Peyer's patch (tissue), 4 donors: Measurements from ENCODE around the gene ATG13. TPM values are rescaled to one million over a fixed set of nuclear protein-coding genes. Genes with fewer than 3 reads are reported as not detected.

Experiments
- DNase-seq, 3 donors: peaks; one replicate each; pipeline ENCODE4 v3.0.0-alpha.2; 2017 to 2019
- H3K27ac ChIP-seq, 4 donors: fragments of 200-600 bp; sonication (generic); one replicate each; pipeline ENCODE4 v1.5.1; 2016 to 2019
- H3K27me3 ChIP-seq, 2 donors: fragments of 200-600 bp; sonication (generic); one replicate each; pipeline ENCODE4 v1.5.1; 2019
- H3K36me3 ChIP-seq, 3 donors: fragments of 200-600 bp; sonication (generic); one replicate each; pipeline ENCODE4 v1.5.1; 2016 to 2019
- H3K4me1 ChIP-seq, 4 donors: fragments of 200-600 bp; sonication (generic); one replicate each; pipeline ENCODE4 v1.5.1; 2016 to 2019
- H3K4me3 ChIP-seq, 4 donors: fragments of 200-600 bp; sonication (generic); 1 replicate in 3 of 4; 2 replicates in 1 of 4; pipeline ENCODE4 v1.5.1; 2016 to 2019; ENCODE audit warnings: mild to moderate bottlenecking in 1 of 4
- H3K9me3 ChIP-seq, 4 donors: fragments of 200-600 bp; sonication (generic); one replicate each; pipeline ENCODE4 v1.5.1; 2016 to 2019; ENCODE audit warnings: mild to moderate bottlenecking in 1 of 4
- CTCF ChIP-seq, 6 experiments: fragments of 450-650 bp in 4 of 6; fragments of 200-600 bp in 2 of 6; sonication (generic) in 1 of 6; IDR thresholded peaks; one replicate each; pipeline ENCODE4 v1.5.1; 2017 to 2019; ENCODE audit warnings: antibody characterized with exemption in 6 of 6, mild to moderate bottlenecking in 3 of 6, moderate library complexity in 1 of 6
- POLR2A ChIP-seq, 2 donors: fragments of 450-650 bp; IDR thresholded peaks; one replicate each; pipeline ENCODE4 v1.5.1; 2017; ENCODE audit warnings: antibody characterized with exemption in 2 of 2, mild to moderate bottlenecking in 2 of 2, moderate library complexity in 2 of 2
- total RNA-seq, 4 donors: library from RNA; depleted of rRNA; stranded (reverse); fragments of >200 nt; gene quantifications; one replicate each; pipeline ENCODE4 v1.1.0, GENCODE V29; 2016

ATG13 gene
- total RNA-seq, 4 donors from 2014 or later = 86.5 to 119 (median 106) TPM

DNA sequence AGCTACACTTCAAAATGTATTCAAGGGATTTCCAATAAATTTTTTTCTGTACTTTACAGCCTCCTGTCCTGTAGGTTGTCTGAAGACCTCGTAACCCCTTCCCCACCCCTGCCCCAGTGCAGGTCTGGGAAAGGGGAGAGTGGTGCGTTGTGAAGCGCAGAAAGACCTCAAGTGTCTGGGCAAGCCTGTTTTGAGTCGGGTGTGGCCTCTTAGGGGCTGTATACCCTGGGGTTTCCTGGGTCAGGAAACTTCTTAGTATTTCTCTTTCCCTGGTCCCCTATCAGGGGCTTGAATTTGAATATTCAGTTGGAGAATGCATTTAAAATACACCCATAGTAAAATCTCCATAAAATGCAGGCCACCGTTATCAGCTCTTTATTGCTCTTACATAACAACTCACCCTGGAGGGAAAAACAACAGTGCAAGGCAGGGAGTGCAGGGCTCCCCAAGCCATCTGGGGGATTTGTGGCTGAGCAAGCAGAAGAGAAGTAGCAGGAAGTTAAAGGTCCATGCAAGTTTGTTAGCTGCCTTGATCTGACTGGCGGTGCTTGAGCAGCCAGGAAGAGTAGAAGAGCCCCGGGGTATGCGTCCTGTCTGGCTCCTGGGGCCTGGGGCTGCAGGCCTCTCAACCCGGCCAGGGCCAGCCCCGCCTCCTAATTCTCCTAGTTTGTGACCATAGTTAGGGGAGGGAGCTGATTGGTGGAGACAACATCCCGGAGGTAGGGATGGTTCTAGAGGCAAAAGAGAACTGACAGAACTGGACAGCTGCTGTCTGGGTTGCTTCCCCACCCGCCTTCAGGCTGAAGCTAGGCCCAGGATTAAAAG lies 57.3 kb downstream of the ATG13 start:
- TF ChIP-seq CTCF (IDR thresholded peaks at IDR 0.05) (no peak), POLR2A (IDR thresholded peaks at IDR 0.05) (no peak)
- peaks cover 9 to 19% (median 17%) of the 10 kb centered on the region in 4 donors for H3K4me1 ChIP-seq
- peak in 1 of 3 donors; percentile 20 for DNase-seq

DNA sequence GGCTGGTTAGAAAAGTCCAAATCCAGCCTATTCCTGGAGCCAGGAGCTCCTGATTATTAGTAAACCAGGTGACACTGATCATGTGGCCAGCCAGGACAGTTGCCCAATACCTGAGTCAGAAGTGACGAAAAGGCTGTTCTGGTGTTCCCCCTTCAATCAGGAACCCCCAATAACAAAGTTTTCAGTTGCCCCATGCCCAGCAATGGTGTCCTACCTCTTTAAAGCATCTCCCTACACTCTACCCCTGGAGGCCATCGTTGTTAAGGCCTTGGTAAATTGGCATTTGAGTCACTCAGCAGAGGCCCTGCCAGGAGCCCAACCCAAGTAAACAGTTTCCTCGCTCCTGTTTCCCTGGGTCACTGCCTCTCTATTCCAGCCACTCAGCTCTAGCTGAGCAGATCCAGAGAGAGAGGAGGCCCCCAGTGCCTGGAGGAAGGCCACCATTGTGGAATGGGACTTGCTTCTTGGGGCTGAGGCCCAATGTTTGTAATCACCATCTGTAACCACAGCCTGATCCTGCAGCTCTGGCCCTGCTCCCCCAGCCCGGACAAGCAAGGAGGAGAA lies 58.0 kb downstream of the ATG13 start:
- H3K27me3 ChIP-seq = no peaks in the 10 kb centered on the region
- TF ChIP-seq CTCF (IDR thresholded peaks at IDR 0.05) (peak in 3 of 6 experiments; percentile 26 to 32 (median 28)), POLR2A (IDR thresholded peaks at IDR 0.05) (no peak)
- no peak overlapping the region for H3K4me3 ChIP-seq
- no peaks in the 10 kb centered on the region for H3K9me3 ChIP-seq
- peaks cover 9 to 19% (median 17%) of the 10 kb centered on the region in 4 donors for H3K4me1 ChIP-seq
- H3K27ac ChIP-seq = peak overlapping the region; percentile 13 to 72 (median 63)
- peak in 1 of 3 donors; percentile 70 for DNase-seq
- peaks cover 0 to 75% (median 0%) of the 10 kb centered on the region in 3 donors for H3K36me3 ChIP-seq

More for the DNA sequence above, 57.3 kb downstream of the ATG13 start:
- H3K9me3 ChIP-seq = no peaks in the 10 kb centered on the region
- H3K4me3 ChIP-seq = no peak overlapping the region
- H3K27me3 ChIP-seq = no peaks in the 10 kb centered on the region
- peak overlapping the region; percentile 13 to 72 (median 63) for H3K27ac ChIP-seq
- peaks cover 0 to 75% (median 0%) of the 10 kb centered on the region in 3 donors for H3K36me3 ChIP-seq

- DNase-seq = no peak
- Histone ChIP-seq H3K4me3 (no peak overlapping the region), H3K27me3 (no peaks in the 10 kb centered on the region), H3K27ac (peak overlapping the region; percentile 13 to 72 (median 63)), H3K9me3 (no peaks in the 10 kb centered on the region), H3K36me3 (peaks cover 0 to 75% (median 0%) of the 10 kb centered on the region in 3 donors), H3K4me1 (peaks cover 9 to 19% (median 17%) of the 10 kb centered on the region in 4 donors)
- no peak for TF ChIP-seq CTCF (IDR thresholded peaks at IDR 0.05)
Observed at GRCh38 chr11:46675949-46676348, 58.6 kb downstream of the ATG13 start.

DNA sequence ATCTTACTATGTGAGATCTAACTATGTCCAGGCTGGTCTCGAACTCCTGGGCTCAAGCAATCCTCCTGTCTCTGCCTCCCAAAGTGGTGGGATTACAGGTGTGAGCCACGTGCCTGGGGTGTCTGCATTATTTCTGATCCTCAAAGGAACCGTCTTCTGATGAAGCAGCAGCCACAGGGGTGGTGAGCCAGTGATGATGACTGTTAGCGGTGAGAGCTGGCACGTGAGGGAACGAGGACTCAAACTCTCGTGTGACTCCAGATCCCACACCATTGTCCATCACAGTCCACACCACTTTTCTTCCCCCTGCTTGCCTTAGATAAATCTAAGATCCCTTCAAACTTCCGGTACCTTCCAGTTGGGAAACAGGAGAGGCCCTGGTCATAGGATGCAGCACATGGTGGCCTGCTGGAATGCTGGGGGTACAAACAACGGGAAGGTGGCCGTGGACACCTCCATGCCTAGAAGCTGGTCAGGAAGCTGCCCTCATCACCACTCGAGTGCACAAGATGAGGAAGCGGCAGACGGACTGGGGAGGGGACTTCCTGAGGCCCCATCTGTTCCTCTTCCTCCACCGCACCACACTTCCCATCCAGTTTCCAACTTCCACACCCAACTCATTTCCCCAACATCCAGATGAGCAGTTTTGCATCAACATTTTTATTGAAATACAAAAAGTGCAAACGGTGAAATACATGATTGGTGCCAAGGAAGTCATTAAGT lies 59.2 kb downstream of the ATG13 start:
- H3K4me3 ChIP-seq = no peak overlapping the region
- H3K27ac ChIP-seq = peak overlapping the region in 3 of 4 donors; percentile 10 to 63 (median 35)
- TF ChIP-seq CTCF (IDR thresholded peaks at IDR 0.05) (no peak), POLR2A (IDR thresholded peaks at IDR 0.05) (no peak)
- H3K27me3 ChIP-seq = no peaks in the 10 kb centered on the region
- no peaks in the 10 kb centered on the region for H3K9me3 ChIP-seq
- DNase-seq = no peak
- peaks cover 9 to 19% (median 17%) of the 10 kb centered on the region in 4 donors for H3K4me1 ChIP-seq
- H3K36me3 ChIP-seq = peaks cover 0 to 75% (median 0%) of the 10 kb centered on the region in 3 donors

DNA sequence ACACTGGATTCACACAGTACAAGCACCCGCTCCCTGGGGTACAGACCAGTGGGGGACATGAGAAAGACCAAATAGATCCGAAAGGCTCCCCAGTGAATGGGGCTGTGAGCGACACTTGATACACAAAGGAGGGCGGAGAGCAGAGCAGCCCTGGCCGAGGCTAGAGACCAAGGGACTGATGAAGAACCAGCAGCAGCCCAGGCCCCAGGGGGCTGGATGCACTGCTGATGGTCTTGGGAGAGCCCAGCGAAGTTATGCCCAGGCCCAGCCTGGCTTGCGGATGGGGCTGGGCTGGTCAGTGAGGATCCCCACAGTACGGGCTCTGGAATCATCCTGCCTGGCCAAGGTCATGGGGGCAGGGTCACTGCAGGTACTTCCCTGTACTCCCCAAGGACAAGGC lies 59.8 kb downstream of the ATG13 start:
- peak overlapping the region in 1 of 4 donors; percentile 35 for H3K27ac ChIP-seq
- H3K36me3 ChIP-seq = peaks cover 0 to 75% (median 0%) of the 10 kb centered on the region in 3 donors
- peaks cover 9 to 19% (median 17%) of the 10 kb centered on the region in 4 donors for H3K4me1 ChIP-seq
- no peaks in the 10 kb centered on the region for H3K27me3 ChIP-seq
- H3K4me3 ChIP-seq = no peak overlapping the region
- TF ChIP-seq POLR2A (IDR thresholded peaks at IDR 0.05) = no peak
- no peak for TF ChIP-seq CTCF (IDR thresholded peaks at IDR 0.05)
- no peak for DNase-seq
- no peaks in the 10 kb centered on the region for H3K9me3 ChIP-seq
